ENCODE measurements around the gene ZNF710. TPM values are rescaled to one million over a fixed set of nuclear protein-coding genes. Genes with fewer than 3 reads are reported as not detected.

ZNF710 gene
- total and polyA plus RNA-seq, 3 donors from 2014 or later: 5.7 to 9.4 (median 7.8) TPM

DNA sequence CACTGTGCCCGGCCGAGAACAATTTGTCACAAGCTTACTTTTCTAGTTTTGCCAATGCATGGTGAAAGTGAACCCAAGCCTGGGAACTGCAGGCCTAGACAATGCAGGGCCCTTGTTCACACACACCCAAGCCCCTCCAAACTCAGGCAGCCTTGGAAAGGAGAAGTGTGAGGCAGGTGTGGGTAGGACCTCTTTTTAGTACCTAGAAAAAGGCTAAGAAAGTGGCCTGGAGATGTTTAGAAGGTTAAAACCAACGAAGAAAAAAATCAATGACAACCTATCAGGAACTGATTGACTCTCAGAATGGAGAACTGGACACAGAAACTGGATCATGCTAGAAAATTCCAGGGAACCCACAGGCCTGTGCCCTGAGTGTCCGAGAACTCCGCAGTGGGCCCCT lies 82.3 kb downstream of the ZNF710 start:
- Histone ChIP-seq H3K27ac (no peak overlapping the region), H3K36me3 (ENCODE audit: low read depth, missing control alignments) (no peaks in the 10 kb centered on the region)
- intact Hi-C loops (cut with DNase I; ENCODE audit: low total_unique reads): no loop called here

DNA sequence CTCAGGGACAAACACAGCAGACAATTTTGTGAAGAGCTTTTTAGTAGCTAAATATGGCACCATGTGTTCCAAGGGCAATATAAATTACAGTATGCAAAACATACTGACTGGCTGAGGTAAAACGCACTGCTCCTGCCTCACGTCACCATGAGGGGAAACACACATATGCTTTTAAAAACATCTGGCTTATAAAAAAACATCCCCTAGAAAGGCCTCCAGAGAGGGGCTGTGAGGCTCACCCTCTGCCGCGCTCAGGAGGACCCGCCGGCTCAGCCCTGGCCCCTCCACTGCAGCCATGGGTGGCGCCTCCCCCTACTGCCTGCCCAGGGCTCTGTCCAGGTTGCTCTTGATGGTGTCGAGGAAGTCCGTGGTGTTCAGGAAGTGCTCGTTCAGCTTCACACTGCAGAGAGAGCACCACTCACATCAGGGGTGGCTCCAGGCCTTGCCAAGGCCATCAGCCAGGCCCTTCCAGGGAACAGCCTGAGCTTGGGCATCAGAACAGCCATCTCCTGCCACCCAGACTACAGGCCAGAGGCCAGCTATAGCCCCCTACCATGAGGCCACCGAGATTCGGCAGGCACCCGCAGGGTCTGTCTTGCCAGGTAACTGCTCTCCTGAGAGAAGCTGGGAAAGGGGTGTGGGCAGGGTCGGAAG lies 83.0 kb downstream of the ZNF710 start:
- TF ChIP-seq POLR2A (IDR thresholded peaks at IDR 0.05): no peak
- TF ChIP-seq, protein P1, sequence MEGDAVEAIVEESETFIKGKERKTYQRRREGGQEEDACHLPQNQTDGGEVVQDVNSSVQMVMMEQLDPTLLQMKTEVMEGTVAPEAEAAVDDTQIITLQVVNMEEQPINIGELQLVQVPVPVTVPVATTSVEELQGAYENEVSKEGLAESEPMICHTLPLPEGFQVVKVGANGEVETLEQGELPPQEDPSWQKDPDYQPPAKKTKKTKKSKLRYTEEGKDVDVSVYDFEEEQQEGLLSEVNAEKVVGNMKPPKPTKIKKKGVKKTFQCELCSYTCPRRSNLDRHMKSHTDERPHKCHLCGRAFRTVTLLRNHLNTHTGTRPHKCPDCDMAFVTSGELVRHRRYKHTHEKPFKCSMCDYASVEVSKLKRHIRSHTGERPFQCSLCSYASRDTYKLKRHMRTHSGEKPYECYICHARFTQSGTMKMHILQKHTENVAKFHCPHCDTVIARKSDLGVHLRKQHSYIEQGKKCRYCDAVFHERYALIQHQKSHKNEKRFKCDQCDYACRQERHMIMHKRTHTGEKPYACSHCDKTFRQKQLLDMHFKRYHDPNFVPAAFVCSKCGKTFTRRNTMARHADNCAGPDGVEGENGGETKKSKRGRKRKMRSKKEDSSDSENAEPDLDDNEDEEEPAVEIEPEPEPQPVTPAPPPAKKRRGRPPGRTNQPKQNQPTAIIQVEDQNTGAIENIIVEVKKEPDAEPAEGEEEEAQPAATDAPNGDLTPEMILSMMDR (IDR thresholded peaks at IDR 0.05): no peak
- no peaks in the 10 kb centered on the region for H3K9me3 ChIP-seq
- H3K27ac ChIP-seq: no peak overlapping the region
- no peaks in the 10 kb centered on the region for H3K4me1 ChIP-seq
- H3K4me3 ChIP-seq: no peak overlapping the region
- H3K36me3 ChIP-seq (ENCODE audit: low read depth, missing control alignments): no peaks in the 10 kb centered on the region
- 78 to 86% methylated on average over 8 to 14 of the region's 14 CpGs for WGBS, 2 donors
- no peak for DNase-seq
- intact Hi-C loops (cut with DNase I; ENCODE audit: low total_unique reads): no loop called here
- H3K27me3 ChIP-seq: no peaks in the 10 kb centered on the region

More for the DNA sequence above, 82.3 kb downstream of the ZNF710 start:
- Histone ChIP-seq H3K4me1 (no peaks in the 10 kb centered on the region), H3K9me3 (no peaks in the 10 kb centered on the region), H3K27me3 (no peaks in the 10 kb centered on the region), H3K4me3 (no peak overlapping the region)
- TF ChIP-seq, protein P1 (IDR thresholded peaks at IDR 0.05): no peak
- TF ChIP-seq POLR2A (IDR thresholded peaks at IDR 0.05): no peak
- no peak for DNase-seq
- WGBS, 2 donors: 94 to 97% methylated on average over 5 of the region's 5 CpGs

DNA sequence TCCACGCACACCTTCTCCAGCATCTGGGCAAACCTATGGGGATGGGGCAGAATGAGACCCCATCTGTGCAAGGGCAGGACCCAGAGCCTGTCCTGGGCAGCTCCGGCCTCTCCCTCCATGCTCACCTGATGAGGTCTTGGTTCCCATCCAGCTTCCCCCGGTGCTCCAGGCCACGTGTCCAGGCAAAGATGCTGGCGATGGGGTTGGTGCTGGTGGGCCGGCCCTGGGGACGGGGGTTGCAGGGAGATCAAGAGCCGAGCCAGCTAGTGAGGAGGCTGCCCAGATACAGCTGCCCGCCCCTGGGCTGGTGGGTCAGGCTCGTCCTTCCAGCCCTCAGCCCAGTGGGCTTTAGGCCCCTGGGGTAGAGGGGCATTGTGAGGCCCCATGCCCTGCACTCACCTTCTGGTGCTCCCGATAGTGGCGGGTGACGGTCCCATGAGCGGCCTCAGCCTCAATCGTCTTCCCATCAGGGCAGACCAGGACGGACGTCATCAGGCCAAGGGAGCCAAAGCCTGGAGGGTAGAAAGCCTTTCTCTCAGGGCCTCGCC lies 83.8 kb downstream of the ZNF710 start:
- intact Hi-C loops (cut with DNase I; ENCODE audit: low total_unique reads): no loop called here
- Histone ChIP-seq H3K4me3 (no peak overlapping the region), H3K9me3 (no peaks in the 10 kb centered on the region), H3K4me1 (no peaks in the 10 kb centered on the region), H3K27me3 (no peaks in the 10 kb centered on the region), H3K27ac (no peak overlapping the region), H3K36me3 (ENCODE audit: low read depth, missing control alignments) (no peaks in the 10 kb centered on the region)
- DNase-seq: no peak
- no peak for TF ChIP-seq POLR2A (IDR thresholded peaks at IDR 0.05)
- TF ChIP-seq, protein P1 (IDR thresholded peaks at IDR 0.05): no peak
- 94% methylated on average over 17 of the region's 18 CpGs; no CpG with 5 or more reads in 1 of the 2 donors for WGBS, 2 donors

DNA sequence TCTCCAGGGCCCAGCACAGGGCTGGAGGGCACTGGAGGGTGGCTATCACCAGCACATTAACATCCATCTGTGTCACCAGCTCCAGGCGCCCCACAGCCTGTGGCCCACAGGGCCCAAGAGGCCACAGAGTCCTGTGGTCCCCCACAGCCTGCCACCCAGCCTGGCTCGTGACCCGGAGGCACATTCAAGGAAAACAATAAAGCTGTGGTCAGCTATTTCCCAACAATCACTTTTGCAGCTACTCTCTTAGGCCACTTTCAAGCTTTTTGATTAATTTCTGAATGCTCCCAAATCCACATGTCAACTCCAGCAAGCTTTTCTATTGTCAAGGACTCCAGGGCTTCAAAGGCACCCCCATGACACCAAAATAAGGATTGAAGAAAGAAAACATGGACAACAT lies 84.4 kb downstream of the ZNF710 start:
- DNase-seq: no peak
- intact Hi-C loops (cut with DNase I; ENCODE audit: low total_unique reads): no loop called here
- H3K36me3 ChIP-seq (ENCODE audit: low read depth, missing control alignments): no peaks in the 10 kb centered on the region
- H3K4me3 ChIP-seq: no peak overlapping the region
- H3K4me1 ChIP-seq: no peaks in the 10 kb centered on the region
- no peaks in the 10 kb centered on the region for H3K27me3 ChIP-seq
- TF ChIP-seq POLR2A (IDR thresholded peaks at IDR 0.05): no peak
- TF ChIP-seq, protein P1 (IDR thresholded peaks at IDR 0.05): no peak
- no peak overlapping the region for H3K27ac ChIP-seq
- WGBS, 2 donors: 93 to 95% methylated on average over 3 of the region's 3 CpGs
- H3K9me3 ChIP-seq: no peaks in the 10 kb centered on the region

DNA sequence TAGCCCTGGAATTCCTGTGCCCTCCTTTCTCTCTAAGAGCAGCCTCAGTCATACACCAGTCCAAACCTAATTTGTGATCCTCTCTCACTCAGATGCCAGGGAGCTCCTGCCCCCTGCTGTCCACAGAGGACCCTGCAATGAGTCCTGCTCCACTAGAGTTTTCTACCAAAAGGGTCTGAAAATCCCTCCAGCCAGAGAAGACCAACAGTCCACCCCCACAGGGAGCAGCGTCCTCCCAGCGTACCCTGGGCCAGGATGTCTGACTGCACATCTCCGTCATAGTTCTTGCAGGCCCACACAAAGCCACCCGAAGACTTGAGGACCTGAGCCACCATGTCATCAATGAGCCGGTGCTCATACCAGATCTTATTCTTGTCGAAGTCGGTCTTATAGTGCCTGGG lies 85.7 kb downstream of the ZNF710 start:
- no peak for TF ChIP-seq POLR2A (IDR thresholded peaks at IDR 0.05)
- TF ChIP-seq, protein P1 (IDR thresholded peaks at IDR 0.05): peak in 2 of 3 experiments; percentile 41 to 44
- Histone ChIP-seq H3K27ac (no peak overlapping the region), H3K27me3 (no peaks in the 10 kb centered on the region), H3K9me3 (no peaks in the 10 kb centered on the region), H3K4me1 (no peaks in the 10 kb centered on the region), H3K4me3 (no peak overlapping the region), H3K36me3 (ENCODE audit: low read depth, missing control alignments) (no peaks in the 10 kb centered on the region)
- intact Hi-C loops (cut with DNase I; ENCODE audit: low total_unique reads): no loop called here
- 69 to 85% methylated on average over 7 of the region's 7 CpGs for WGBS, 2 donors
- no peak for DNase-seq

Measured in testis (tissue), 3 donors.